ENCODE results near the gene NAV2.

GRCh38 chr11:20008190-20008870 lies 295.7 kb downstream of the NAV2 start:
- TF ChIP-seq CTCF (optimal IDR thresholded peaks at IDR 0.05 in 1 of 3, IDR thresholded peaks at IDR 0.05 in 1 of 3, conservative IDR thresholded peaks at IDR 0.05 in 1 of 3; ENCODE audit: extremely low read depth in 1 of 3, insufficient read depth in 2 of 3, low read length in 3 of 3) (no peak), EZH2 (IDR thresholded peaks at IDR 0.05; ENCODE audit: low read length) (no peak)
